HUES64 (cell line): ENCODE measurements around the gene PCBD1.

ENCODE experiments used
- H3K27ac ChIP-seq: 2 replicates; pipeline ENCODE4 v1.7.0; 2013; ENCODE audit warnings: low read depth, low read length, inconsistent platforms
- H3K27me3 ChIP-seq: 2 replicates; pipeline ENCODE4 v1.6.1; 2013; ENCODE audit warnings: mild to moderate bottlenecking, low read length; ENCODE audit not compliant: insufficient read depth
- H3K36me3 ChIP-seq: 2 replicates; pipeline ENCODE4 v1.6.1; 2013; ENCODE audit warnings: mild to moderate bottlenecking, low read length; ENCODE audit not compliant: insufficient read depth
- H3K4me1 ChIP-seq: 2 replicates; pipeline ENCODE4 v1.6.1; 2013; ENCODE audit warnings: mild to moderate bottlenecking, low read length, moderate library complexity; ENCODE audit not compliant: insufficient read depth
- H3K4me3 ChIP-seq: 2 replicates; pipeline ENCODE4 v1.5.1; 2013; ENCODE audit warnings: mild to moderate bottlenecking, low read length, moderate library complexity
- H3K9ac ChIP-seq: 2 replicates; pipeline ENCODE4 v1.6.1; 2013; ENCODE audit warnings: mild to moderate bottlenecking, low read depth, low read length
- H3K9me3 ChIP-seq: 2 replicates; pipeline ENCODE4 v1.6.1; 2013; ENCODE audit warnings: low read depth, low read length; ENCODE audit not compliant: insufficient read depth
- WGBS: fragments of 150-250, 120-280 bp; methylation state at CpG from one replicate; pipeline ENCODE4 v1.1.7; 2013; ENCODE audit warnings: missing lambda C conversion rate; 5-methylcytosine and 5-hydroxymethylcytosine counted together

PCBD1 gene

DNA sequence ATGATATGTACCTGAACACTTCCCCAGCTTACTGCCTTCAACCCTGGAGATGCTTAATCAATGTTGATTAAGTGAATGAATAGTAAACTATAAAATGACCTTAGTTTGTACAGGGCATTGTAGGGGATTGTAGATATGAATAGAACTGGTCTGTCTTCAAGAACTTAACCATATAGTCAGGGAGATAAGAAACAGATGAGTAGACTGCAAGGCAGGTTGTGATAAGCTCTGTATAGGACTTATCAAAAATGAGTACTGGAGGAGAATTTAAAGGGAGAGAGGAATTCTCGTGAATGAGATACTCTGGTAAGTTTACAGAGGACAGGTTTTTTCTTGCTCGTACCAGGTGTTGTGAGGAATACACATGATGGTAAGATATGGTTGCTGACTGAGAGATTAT lies 45.0 kb downstream of the PCBD1 start:
- Histone ChIP-seq H3K36me3 (peaks cover 45% of the 10 kb centered on the region), H3K4me3 (no peak overlapping the region), H3K27ac (no peak overlapping the region), H3K4me1 (no peaks in the 10 kb centered on the region), H3K9me3 (no peaks in the 10 kb centered on the region), H3K27me3 (no peaks in the 10 kb centered on the region), H3K9ac (no peak overlapping the region)
- 89% methylated on average over 2 of the region's 2 CpGs for WGBS

DNA sequence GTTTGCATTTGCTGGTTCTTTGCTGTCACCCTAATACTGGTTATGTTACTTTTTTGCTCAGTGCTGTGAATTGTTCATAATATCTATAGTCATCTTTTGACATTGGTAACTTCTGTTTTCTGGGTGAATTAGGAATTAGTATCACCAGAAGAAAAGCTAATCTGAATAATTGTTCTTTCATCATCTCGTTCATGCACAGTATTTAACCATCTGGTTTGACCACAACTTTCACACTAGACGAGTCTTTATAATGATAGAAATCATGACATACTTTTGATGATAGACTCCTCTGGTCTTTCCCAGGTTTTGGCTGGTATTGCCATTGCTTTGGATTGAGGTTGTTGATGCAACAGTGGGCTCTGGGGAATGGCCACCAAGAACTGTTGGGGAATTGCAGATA lies 47.5 kb downstream of the PCBD1 start:
- peaks cover 2% of the 10 kb centered on the region; the same call in 1 of the 2 replicates for H3K9me3 ChIP-seq
- H3K27me3 ChIP-seq: no peaks in the 10 kb centered on the region
- H3K4me3 ChIP-seq: no peak overlapping the region
- no peak overlapping the region for H3K9ac ChIP-seq
- no peak overlapping the region for H3K27ac ChIP-seq
- no peaks in the 10 kb centered on the region for H3K4me1 ChIP-seq
- WGBS: 88% methylated on average over 2 of the region's 2 CpGs
- peaks cover 30% of the 10 kb centered on the region for H3K36me3 ChIP-seq

DNA sequence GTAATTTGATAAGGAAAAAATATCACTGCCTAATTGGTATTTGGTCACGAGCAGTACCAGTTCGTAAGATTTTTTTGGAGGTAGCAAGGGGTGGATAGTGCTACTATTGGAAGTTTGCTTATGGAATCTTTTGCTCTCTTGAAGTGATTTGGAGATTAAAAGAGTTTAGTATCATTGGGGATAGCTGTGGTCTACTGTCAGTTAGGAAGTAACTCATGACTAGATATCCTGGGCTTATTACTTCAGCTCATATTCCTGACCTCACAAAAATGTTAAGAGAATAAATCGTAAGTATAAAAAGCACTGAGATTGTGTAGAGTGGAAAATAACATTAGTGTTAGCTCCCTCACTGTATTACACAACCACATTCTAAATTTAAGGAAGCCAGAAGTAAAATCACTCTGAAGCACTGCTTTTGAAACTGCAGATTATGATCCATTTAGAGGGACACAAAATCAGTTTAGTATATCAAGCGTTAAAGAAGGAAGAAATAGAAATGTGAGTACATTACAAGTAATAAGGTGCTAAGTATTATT lies 50.0 kb downstream of the PCBD1 start:
- peaks cover 2% of the 10 kb centered on the region; the same call in 1 of the 2 replicates for H3K9me3 ChIP-seq
- H3K27ac ChIP-seq: no peak overlapping the region
- H3K27me3 ChIP-seq: no peaks in the 10 kb centered on the region
- peaks cover 20% of the 10 kb centered on the region for H3K36me3 ChIP-seq
- H3K4me3 ChIP-seq: no peak overlapping the region
- H3K9ac ChIP-seq: no peak overlapping the region
- H3K4me1 ChIP-seq: no peaks in the 10 kb centered on the region
- 79% methylated on average over 3 of the region's 4 CpGs for whole genome bisulfite sequencing

DNA sequence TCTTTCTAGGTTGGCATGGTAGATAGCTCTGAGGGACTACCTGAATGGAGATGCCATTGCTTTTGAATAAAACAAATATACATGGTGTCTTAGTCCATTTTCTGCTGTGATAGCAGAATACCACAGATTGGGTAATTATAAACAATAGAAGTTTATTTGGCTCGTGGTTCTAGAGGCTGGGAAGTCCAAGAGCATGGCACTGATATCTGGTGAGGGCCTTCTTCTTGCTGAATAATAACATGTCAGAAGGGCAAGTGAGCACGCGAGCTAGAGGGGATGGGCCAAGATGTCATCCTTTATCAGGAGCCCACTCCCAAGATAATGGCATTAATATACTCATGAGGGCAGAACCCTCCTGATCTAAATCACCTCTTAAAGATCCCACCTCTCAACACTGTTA lies 50.7 kb downstream of the PCBD1 start:
- Histone ChIP-seq H3K4me3 (no peak overlapping the region), H3K9me3 (peaks cover 2% of the 10 kb centered on the region; the same call in 1 of the 2 replicates), H3K36me3 (peaks cover 20% of the 10 kb centered on the region), H3K9ac (no peak overlapping the region), H3K4me1 (no peaks in the 10 kb centered on the region), H3K27ac (no peak overlapping the region), H3K27me3 (no peaks in the 10 kb centered on the region)
- 94% methylated on average over 3 of the region's 3 CpGs for WGBS

DNA sequence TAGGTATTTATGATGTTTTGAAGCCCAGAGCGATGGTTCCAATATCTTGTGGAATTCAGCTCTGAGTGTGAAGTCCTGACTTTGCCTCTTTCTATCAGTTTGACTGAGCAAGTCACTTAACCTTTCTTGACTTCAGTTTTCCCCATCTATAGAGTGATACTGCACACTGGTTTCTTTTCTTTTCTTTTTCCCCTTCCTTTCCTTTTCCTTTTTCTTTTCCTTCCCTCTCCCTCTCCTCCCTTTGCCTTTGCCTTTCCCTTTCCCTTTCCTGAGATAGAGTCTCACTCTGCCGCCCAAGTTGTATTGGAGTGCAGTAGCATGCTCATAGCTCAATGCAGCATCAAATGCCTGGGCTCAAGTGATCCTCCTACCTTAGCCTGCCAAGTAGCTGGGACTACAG lies 52.0 kb downstream of the PCBD1 start:
- no peak overlapping the region for H3K4me3 ChIP-seq

DNA sequence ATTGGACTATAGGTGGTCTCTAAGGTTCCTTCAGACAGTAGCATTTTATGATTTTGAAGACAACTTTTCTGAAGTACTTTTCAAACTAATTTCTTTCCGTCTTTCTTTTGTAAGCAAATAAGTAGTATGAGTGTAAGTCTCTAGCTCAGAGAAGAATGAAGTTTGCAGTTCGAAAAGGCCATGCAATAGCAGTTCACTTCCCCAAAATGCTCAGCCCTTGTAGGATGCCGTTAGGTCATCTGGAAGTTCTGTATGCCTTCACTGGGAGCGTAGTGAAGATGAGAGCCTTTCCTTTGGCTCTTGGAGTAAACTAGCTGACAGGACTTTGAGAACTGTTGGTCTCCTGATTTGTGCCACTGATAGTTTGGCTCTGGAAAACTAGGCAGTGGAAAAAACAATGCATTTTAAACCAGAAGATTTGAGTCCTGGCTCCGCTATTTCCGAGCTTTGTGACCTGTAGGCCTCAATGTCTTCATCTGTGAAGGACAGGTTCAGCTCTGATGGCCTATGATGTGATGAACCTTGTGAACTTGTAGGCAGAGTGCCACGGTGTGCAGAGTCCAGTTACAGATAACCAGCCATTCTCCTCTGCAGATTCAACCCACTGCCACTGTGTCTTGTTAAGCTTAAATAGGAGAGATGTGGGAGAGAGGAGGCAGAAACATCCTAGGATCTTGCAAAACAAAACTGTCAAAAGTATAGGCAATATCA lies 53.8 kb downstream of the PCBD1 start:
- Histone ChIP-seq H3K27me3 (no peaks in the 10 kb centered on the region), H3K9me3 (peaks cover 2% of the 10 kb centered on the region; the same call in 1 of the 2 replicates), H3K4me3 (no peak overlapping the region), H3K27ac (no peak overlapping the region), H3K36me3 (peaks cover 23% of the 10 kb centered on the region), H3K4me1 (no peaks in the 10 kb centered on the region), H3K9ac (no peak overlapping the region)
- 89% methylated on average over 7 of the region's 7 CpGs for WGBS

More for the DNA sequence above, 52.0 kb downstream of the PCBD1 start:
- peaks cover 25% of the 10 kb centered on the region for H3K36me3 ChIP-seq
- no peaks in the 10 kb centered on the region for H3K4me1 ChIP-seq
- WGBS: 97% methylated on average over 2 of the region's 2 CpGs
- no peaks in the 10 kb centered on the region for H3K27me3 ChIP-seq
- peaks cover 2% of the 10 kb centered on the region; the same call in 1 of the 2 replicates for H3K9me3 ChIP-seq
- H3K9ac ChIP-seq: no peak overlapping the region
- H3K27ac ChIP-seq: no peak overlapping the region

DNA sequence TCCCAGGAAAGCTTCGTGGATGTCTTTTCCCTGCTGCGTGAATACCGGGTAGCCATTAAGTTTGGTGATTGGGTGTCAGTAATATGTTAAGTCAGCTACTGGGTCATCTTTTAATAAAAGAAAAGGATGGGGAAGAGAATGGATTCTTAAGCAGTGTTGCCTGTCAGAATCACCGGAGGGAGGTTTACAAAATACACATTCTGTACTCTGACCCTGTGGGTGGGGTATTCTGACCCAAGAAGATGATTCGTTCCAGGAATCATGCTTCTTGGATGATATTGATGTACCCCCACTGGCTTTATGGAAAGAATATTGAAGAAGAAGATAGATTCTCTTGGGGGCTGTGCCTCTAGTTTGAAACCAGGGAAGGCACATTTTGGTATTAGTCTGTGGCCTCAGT lies 54.3 kb downstream of the PCBD1 start:
- WGBS: 93% methylated on average over 5 of the region's 5 CpGs
- H3K36me3 ChIP-seq: peaks cover 26% of the 10 kb centered on the region
- no peaks in the 10 kb centered on the region for H3K4me1 ChIP-seq
- no peaks in the 10 kb centered on the region for H3K27me3 ChIP-seq
- no peak overlapping the region for H3K9ac ChIP-seq
- no peak overlapping the region for H3K4me3 ChIP-seq
- H3K27ac ChIP-seq: no peak overlapping the region
- H3K9me3 ChIP-seq: peaks cover 2% of the 10 kb centered on the region; the same call in 1 of the 2 replicates

DNA sequence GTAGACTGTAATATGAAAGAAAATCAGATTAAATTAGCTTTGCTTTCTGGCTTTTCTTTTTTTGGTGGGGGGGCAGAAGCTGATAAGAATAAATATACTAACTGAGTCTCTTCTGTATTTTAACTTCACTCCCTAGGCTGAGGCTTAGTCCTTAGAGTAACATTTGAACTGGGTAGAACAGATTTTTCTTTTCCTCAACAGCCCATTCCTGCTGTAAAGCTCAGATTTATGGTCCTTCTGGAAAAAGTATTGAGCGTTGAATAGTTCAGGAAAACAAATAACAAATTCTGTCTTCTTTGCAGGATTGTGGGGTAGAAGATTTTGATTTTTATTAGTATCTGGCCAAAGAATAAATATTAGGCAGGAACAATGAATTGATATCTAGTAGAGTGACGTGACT lies 54.8 kb downstream of the PCBD1 start:
- H3K9me3 ChIP-seq: peaks cover 2% of the 10 kb centered on the region; the same call in 1 of the 2 replicates
- no peak overlapping the region for H3K9ac ChIP-seq
- no peaks in the 10 kb centered on the region for H3K27me3 ChIP-seq
- peaks cover 26% of the 10 kb centered on the region for H3K36me3 ChIP-seq
- no peaks in the 10 kb centered on the region for H3K4me1 ChIP-seq
- no peak overlapping the region for H3K27ac ChIP-seq
- no peak overlapping the region for H3K4me3 ChIP-seq
- 96% methylated on average over 2 of the region's 2 CpGs for WGBS
